Astrocyte (in vitro differentiated cells and primary cell): ENCODE data around the gene TPO. TPM values are rescaled to one million over a fixed set of nuclear protein-coding genes. Genes with fewer than 3 reads are reported as not detected.

Source experiments
- DNase-seq: peaks from one replicate; pipeline ENCODE4 v3.0.0-alpha.2; 2010; ENCODE audit warnings: low read depth
- FAIRE-seq: peaks from 2 replicates; lab custom pipeline; 2011; peaks lifted over from hg19 to GRCh38; lab: Jason Lieb, UNC
- H2AFZ ChIP-seq: 2 replicates; pipeline ENCODE4 v1.6.0; 2012; ENCODE audit warnings: low read depth, low read length, inconsistent platforms
- H3K27ac ChIP-seq: 2 replicates; pipeline ENCODE4 v1.5.1; 2011; ENCODE audit warnings: low read depth, low read length, inconsistent platforms
- H3K27me3 ChIP-seq: 2 replicates; pipeline ENCODE4 v1.6.0; 2011; ENCODE audit warnings: low read length, inconsistent platforms; ENCODE audit not compliant: insufficient read depth
- H3K36me3 ChIP-seq: 2 replicates; pipeline ENCODE4 v1.5.1; 2011; ENCODE audit warnings: low read length, inconsistent platforms; ENCODE audit not compliant: insufficient read depth
- H3K4me1 ChIP-seq: 2 replicates; pipeline ENCODE4 v1.5.1; 2011; ENCODE audit warnings: low read length, inconsistent platforms; ENCODE audit not compliant: insufficient read depth
- H3K4me2 ChIP-seq: 2 replicates; pipeline ENCODE4 v1.6.0; 2012; ENCODE audit warnings: low read length, inconsistent platforms
- H3K4me3 ChIP-seq: 2 replicates; pipeline ENCODE4 v1.5.1; 2011; ENCODE audit warnings: low read depth, mild to moderate bottlenecking, low read length, inconsistent platforms; ENCODE audit not compliant: insufficient read depth
- H3K79me2 ChIP-seq: 2 replicates; pipeline ENCODE4 v1.6.0; 2012; ENCODE audit warnings: mild to moderate bottlenecking, low read length, inconsistent platforms; ENCODE audit not compliant: insufficient read depth
- H3K9ac ChIP-seq: 2 replicates; pipeline ENCODE4 v1.6.0; 2012; ENCODE audit warnings: mild to moderate bottlenecking, low read length, inconsistent platforms
- H3K9me3 ChIP-seq: 2 replicates; pipeline ENCODE4 v1.5.1; 2012; ENCODE audit warnings: low read depth, mild to moderate bottlenecking, low read length, inconsistent platforms; ENCODE audit not compliant: insufficient read depth
- H4K20me1 ChIP-seq: 2 replicates; pipeline ENCODE4 v1.6.0; 2012; ENCODE audit warnings: low read length, inconsistent platforms; ENCODE audit not compliant: insufficient read depth
- H3K27ac Mint-ChIP-seq: one replicate; pipeline ENCODE4 v1.8.0; 2021; ENCODE audit warnings: mild to moderate bottlenecking, mixed read lengths; ENCODE audit not compliant: unreplicated experiment
- H3K27me3 Mint-ChIP-seq: one replicate; pipeline ENCODE4 v1.8.0; 2021; ENCODE audit warnings: low read depth, mixed read lengths; ENCODE audit not compliant: unreplicated experiment
- H3K36me3 Mint-ChIP-seq: one replicate; pipeline ENCODE4 v1.8.0; 2021; ENCODE audit warnings: low read depth, mixed read lengths; ENCODE audit not compliant: unreplicated experiment
- H3K4me1 Mint-ChIP-seq: one replicate; pipeline ENCODE4 v1.8.0; 2021; ENCODE audit warnings: low read depth, mixed read lengths; ENCODE audit not compliant: unreplicated experiment
- H3K4me3 Mint-ChIP-seq: one replicate; pipeline ENCODE4 v1.8.0; 2021; ENCODE audit warnings: mild to moderate bottlenecking, moderate library complexity, mixed read lengths; ENCODE audit not compliant: unreplicated experiment
- H3K9me3 Mint-ChIP-seq: one replicate; pipeline ENCODE4 v1.8.0; 2021; ENCODE audit warnings: mild to moderate bottlenecking, mixed read lengths; ENCODE audit not compliant: unreplicated experiment
- EZH2 ChIP-seq: IDR thresholded peaks from 2 replicates; pipeline ENCODE4 v1.6.1; 2012; ENCODE audit warnings: mild to moderate bottlenecking, low read length, inconsistent platforms; ENCODE audit not compliant: insufficient read depth
- total RNA-seq: library from RNA; stranded (reverse); gene quantifications from 2 replicates; pipeline ENCODE4 v1.2.1, GENCODE V29; 2021
- TF ChIP-seq, protein P1 (sequence below): IDR thresholded peaks from 2 replicates; pipeline ENCODE4 v1.5.1; 2011; ENCODE audit warnings: low read depth, mild to moderate bottlenecking, inconsistent platforms, low read length, moderate library complexity; ENCODE audit not compliant: insufficient read depth

TPO gene
- total RNA-seq, 1 donor from 2014 or later: not detected

DNA sequence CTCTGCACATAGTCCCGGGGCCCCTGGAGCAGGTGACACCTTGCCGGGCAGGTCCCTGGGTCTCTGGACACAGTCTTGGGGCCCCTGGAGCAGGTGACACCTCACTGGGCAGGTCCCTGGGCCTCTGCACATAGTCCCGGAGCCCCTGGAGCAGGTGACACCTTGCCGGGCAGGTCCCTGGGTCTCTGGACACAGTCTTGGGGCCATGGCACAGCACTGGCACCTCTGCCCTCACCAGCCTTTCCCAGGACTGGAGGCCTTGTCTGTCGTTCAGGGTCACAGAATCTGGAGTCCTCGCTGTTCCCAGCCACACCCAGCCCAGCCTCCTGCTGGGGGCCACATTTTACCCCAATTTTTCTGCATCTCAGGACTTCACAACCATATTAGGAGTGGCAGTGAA lies 2.2 kb downstream of the TPO start:
- Histone ChIP-seq H2AFZ (no peak overlapping the region), H3K4me3 (no peak overlapping the region), H3K9ac (no peak overlapping the region), H3K36me3 (no peaks in the 10 kb centered on the region), H3K79me2 (no peaks in the 10 kb centered on the region), H3K4me1 (no peaks in the 10 kb centered on the region), H3K9me3 (no peaks in the 10 kb centered on the region), H3K27me3 (no peaks in the 10 kb centered on the region), H3K4me2 (no peak overlapping the region), H4K20me1 (no peaks in the 10 kb centered on the region), H3K27ac (no peak overlapping the region)
- DNase-seq (no peak), FAIRE-seq (no peak)
- H3K27me3 Mint-ChIP-seq: peaks cover 13% of the 10 kb centered on the region
- H3K9me3 Mint-ChIP-seq: no peaks in the 10 kb centered on the region
- no peak overlapping the region for H3K27ac Mint-ChIP-seq
- TF ChIP-seq, protein P1, sequence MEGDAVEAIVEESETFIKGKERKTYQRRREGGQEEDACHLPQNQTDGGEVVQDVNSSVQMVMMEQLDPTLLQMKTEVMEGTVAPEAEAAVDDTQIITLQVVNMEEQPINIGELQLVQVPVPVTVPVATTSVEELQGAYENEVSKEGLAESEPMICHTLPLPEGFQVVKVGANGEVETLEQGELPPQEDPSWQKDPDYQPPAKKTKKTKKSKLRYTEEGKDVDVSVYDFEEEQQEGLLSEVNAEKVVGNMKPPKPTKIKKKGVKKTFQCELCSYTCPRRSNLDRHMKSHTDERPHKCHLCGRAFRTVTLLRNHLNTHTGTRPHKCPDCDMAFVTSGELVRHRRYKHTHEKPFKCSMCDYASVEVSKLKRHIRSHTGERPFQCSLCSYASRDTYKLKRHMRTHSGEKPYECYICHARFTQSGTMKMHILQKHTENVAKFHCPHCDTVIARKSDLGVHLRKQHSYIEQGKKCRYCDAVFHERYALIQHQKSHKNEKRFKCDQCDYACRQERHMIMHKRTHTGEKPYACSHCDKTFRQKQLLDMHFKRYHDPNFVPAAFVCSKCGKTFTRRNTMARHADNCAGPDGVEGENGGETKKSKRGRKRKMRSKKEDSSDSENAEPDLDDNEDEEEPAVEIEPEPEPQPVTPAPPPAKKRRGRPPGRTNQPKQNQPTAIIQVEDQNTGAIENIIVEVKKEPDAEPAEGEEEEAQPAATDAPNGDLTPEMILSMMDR: no peak
- no peak for TF ChIP-seq EZH2
- peaks cover 2% of the 10 kb centered on the region for H3K36me3 Mint-ChIP-seq
- H3K4me1 Mint-ChIP-seq: no peaks in the 10 kb centered on the region
- no peak overlapping the region for H3K4me3 Mint-ChIP-seq

DNA sequence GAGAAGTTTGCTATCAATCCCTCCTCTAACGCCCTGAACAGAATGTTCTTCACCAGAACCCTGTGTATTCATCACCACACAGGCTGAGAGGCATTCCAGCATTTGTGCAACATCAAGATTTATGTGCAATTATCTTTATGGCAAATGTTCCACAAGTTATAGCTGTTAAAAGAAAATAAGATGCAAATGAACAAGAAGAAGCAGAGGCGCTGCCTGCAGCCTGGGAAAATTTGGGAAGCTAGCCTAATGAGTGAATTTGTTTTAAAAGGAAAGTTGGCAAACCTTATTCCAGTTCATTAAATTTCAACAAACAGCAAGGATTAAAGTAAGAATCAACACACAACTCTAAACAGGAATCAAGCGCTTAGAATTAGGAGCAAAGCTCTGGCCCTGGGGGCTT lies 5.3 kb downstream of the TPO start:
- H3K9ac ChIP-seq: no peak overlapping the region
- no peaks in the 10 kb centered on the region for H3K79me2 ChIP-seq
- Mint-ChIP-seq H3K4me3 (no peak overlapping the region), H3K4me1 (no peaks in the 10 kb centered on the region), H3K36me3 (peaks cover 2% of the 10 kb centered on the region), H3K27ac (no peak overlapping the region), H3K27me3 (peaks cover 17% of the 10 kb centered on the region), H3K9me3 (peaks cover 3% of the 10 kb centered on the region)
- H3K4me1 ChIP-seq: no peaks in the 10 kb centered on the region
- H3K36me3 ChIP-seq: no peaks in the 10 kb centered on the region
- H3K27me3 ChIP-seq: no peaks in the 10 kb centered on the region
- FAIRE-seq: no peak
- DNase-seq: no peak
- no peak overlapping the region for H3K4me3 ChIP-seq
- H3K4me2 ChIP-seq: no peak overlapping the region
- H2AFZ ChIP-seq: no peak overlapping the region
- no peaks in the 10 kb centered on the region for H3K9me3 ChIP-seq
- H4K20me1 ChIP-seq: no peaks in the 10 kb centered on the region
- TF ChIP-seq, protein P1: no peak
- TF ChIP-seq EZH2: no peak
- H3K27ac ChIP-seq: no peak overlapping the region

DNA sequence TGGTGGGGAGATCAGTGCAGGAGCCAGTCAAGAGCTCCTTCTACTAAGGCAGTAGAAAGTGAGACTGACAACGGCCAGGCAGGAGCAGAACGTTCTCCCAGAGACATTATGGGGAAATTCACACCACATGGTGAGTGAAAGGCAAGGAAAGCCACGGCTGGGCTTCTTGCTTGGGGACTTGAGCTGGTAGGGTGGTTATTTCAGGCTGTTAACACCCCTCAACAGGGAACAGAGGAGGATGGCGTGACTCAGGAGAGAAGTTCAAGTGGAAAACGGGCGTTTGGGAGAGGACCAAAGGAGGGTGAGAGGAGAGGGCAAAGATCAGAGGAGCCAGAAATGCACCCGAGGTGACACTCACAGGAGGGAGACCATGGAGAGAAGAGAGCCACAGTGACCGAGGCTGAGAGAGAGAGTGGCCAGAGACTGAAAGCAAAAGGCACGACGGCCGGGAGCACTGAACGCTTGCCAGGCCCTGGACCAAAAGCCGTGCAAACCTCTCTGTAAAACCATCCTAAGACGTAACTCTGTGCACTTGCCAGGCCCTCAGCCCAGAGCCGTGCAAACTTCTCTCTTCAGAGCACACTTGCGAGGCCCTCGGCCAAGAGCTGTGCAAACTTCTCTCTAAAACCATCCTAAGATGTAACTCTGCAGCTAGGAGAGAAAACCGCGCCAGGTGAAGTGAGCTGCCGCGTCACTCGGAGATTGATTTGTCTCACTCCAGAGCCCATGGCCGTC lies 7.7 kb downstream of the TPO start:
- Histone ChIP-seq H3K4me1 (no peaks in the 10 kb centered on the region), H3K36me3 (no peaks in the 10 kb centered on the region), H3K79me2 (no peaks in the 10 kb centered on the region), H3K27me3 (no peaks in the 10 kb centered on the region), H3K9ac (no peak overlapping the region), H3K4me3 (no peak overlapping the region), H2AFZ (no peak overlapping the region), H3K9me3 (no peaks in the 10 kb centered on the region), H3K4me2 (no peak overlapping the region), H3K27ac (no peak overlapping the region), H4K20me1 (no peaks in the 10 kb centered on the region)
- DNase-seq (no peak), FAIRE-seq (no peak)
- TF ChIP-seq EZH2: no peak
- TF ChIP-seq, protein P1: no peak
- H3K36me3 Mint-ChIP-seq: peaks cover 2% of the 10 kb centered on the region
- H3K4me1 Mint-ChIP-seq: no peaks in the 10 kb centered on the region
- H3K4me3 Mint-ChIP-seq: no peak overlapping the region
- peaks cover 8% of the 10 kb centered on the region for H3K9me3 Mint-ChIP-seq
- H3K27ac Mint-ChIP-seq: no peak overlapping the region
- peaks cover 23% of the 10 kb centered on the region for H3K27me3 Mint-ChIP-seq
